HG02571 (cell line): ENCODE data around the gene ULK1.

ENCODE experiments used
- ATAC-seq: cut with Tn5 transposase; IDR thresholded peaks from one replicate; pipeline ENCODE4 v1.9.1; 2021; ENCODE audit warnings: mild to moderate bottlenecking, moderate library complexity; ENCODE audit not compliant: unreplicated experiment

ULK1 gene

GRCh38 chr12:131894313-131894860 is at the start of gene ULK1:
TSS of gene ULK1 (plus strand) at chr12:131894622. CDS start at chr12:131895002, 380 bp downstream.
- ATAC-seq = peak; percentile 78

- no peak for ATAC-seq
These were observed 49.8 kb upstream of the ULK1 start for GRCh38 chr12:131844656-131845055.

- ATAC-seq = no peak
These were observed 49.3 kb upstream of the ULK1 start for GRCh38 chr12:131845121-131845520.

- ATAC-seq = no peak
These were observed 47.0 kb upstream of the ULK1 start for GRCh38 chr12:131847456-131847855.

GRCh38 chr12:131848753-131849152 is 45.7 kb upstream of the ULK1 start:
- ATAC-seq = no peak

- no peak for ATAC-seq
These were observed 44.5 kb upstream of the ULK1 start for GRCh38 chr12:131849700-131850553.

- no peak for ATAC-seq
These were observed 43.4 kb upstream of the ULK1 start for GRCh38 chr12:131850856-131851559.

- ATAC-seq = no peak
These were observed 42.5 kb upstream of the ULK1 start for GRCh38 chr12:131851741-131852550.

GRCh38 chr12:131852551-131853299 is 41.7 kb upstream of the ULK1 start:
- ATAC-seq = no peak

- ATAC-seq = no peak
These were observed 40.3 kb upstream of the ULK1 start for GRCh38 chr12:131853832-131854797.

GRCh38 chr12:131854861-131855476 is 39.5 kb upstream of the ULK1 start:
- no peak for ATAC-seq

- no peak for ATAC-seq
These were observed 38.8 kb upstream of the ULK1 start for GRCh38 chr12:131855521-131856142.

GRCh38 chr12:131856366-131857097 is 37.9 kb upstream of the ULK1 start:
- ATAC-seq = no peak

GRCh38 chr12:131857908-131858850 is 36.2 kb upstream of the ULK1 start:
- ATAC-seq = no peak

GRCh38 chr12:131860472-131861260 is 33.8 kb upstream of the ULK1 start:
- no peak for ATAC-seq
